ENCODE results near the gene GNRHR.

DNA sequence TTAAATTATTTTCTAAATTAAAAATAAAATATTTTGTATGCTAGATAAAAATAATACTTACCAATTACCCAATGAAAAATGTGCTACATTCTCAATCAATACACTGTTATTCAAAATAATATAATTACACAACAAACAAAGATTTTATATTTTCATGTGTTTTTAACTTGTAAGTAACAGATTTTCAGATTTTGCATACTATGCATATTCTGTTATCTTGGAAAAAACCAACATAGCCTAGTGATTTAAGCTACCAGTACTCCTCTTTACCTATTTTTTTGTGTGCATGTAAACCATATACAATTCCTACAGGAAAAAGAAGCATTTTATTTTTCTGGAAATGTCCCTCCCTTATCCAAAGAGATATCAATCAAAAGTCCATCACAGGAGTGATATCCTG is 10.0 kb upstream of the GNRHR start:
- TF ChIP-seq, protein P1, sequence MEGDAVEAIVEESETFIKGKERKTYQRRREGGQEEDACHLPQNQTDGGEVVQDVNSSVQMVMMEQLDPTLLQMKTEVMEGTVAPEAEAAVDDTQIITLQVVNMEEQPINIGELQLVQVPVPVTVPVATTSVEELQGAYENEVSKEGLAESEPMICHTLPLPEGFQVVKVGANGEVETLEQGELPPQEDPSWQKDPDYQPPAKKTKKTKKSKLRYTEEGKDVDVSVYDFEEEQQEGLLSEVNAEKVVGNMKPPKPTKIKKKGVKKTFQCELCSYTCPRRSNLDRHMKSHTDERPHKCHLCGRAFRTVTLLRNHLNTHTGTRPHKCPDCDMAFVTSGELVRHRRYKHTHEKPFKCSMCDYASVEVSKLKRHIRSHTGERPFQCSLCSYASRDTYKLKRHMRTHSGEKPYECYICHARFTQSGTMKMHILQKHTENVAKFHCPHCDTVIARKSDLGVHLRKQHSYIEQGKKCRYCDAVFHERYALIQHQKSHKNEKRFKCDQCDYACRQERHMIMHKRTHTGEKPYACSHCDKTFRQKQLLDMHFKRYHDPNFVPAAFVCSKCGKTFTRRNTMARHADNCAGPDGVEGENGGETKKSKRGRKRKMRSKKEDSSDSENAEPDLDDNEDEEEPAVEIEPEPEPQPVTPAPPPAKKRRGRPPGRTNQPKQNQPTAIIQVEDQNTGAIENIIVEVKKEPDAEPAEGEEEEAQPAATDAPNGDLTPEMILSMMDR (IDR thresholded peaks at IDR 0.05): no peak
- no peak for TF ChIP-seq POLR2A (IDR thresholded peaks at IDR 0.05)
